ENCODE data around the gene CBR4. TPM values are rescaled to one million over a fixed set of nuclear protein-coding genes. Genes with fewer than 3 reads are reported as not detected.
A peak's percentile ranks its signal among the peaks of the same experiment; 100 is the strongest.

CBR4 gene
- total RNA-seq, 1 experiment from 2014 or later, result 24.0 TPM

- Mint-ChIP-seq H3K9me3 (ENCODE audit: unreplicated experiment) (no peaks in the 10 kb centered on the region), H3K4me3 (ENCODE audit: unreplicated experiment) (no peak overlapping the region), H3K27ac (ENCODE audit: low read depth, unreplicated experiment) (peak overlapping the region; percentile 19), H3K4me1 (ENCODE audit: insufficient read depth, unreplicated experiment) (peaks cover 5% of the 10 kb centered on the region), H3K36me3 (ENCODE audit: insufficient read depth, unreplicated experiment) (no peaks in the 10 kb centered on the region), H3K27me3 (ENCODE audit: insufficient read depth, unreplicated experiment) (no peaks in the 10 kb centered on the region)
- intact Hi-C loops (cut with micrococcal nuclease), result no loop called here
- POLR2A ChIA-PET, result no interaction called here
- no peak for DNase-seq (ENCODE audit: unreplicated experiment)
- no TSS peak for BruUV-seq (replicated peaks)
- CTCF ChIA-PET, result interaction anchor here (0.6 to 1.7 kb wide), 5 partner anchors 8 to 347 kb away, joined by 3 to 8 read pairs (median 3); no protein-coding TSS in a partner anchor
- no peak for TF ChIP-seq CTCF (IDR thresholded peaks at IDR 0.05; ENCODE audit: unreplicated experiment)
Measured at GRCh38 chr4:169032883-169033645, 23.0 kb upstream of the CBR4 start.

- no peaks in the 10 kb centered on the region for H3K9me3 Mint-ChIP-seq (ENCODE audit: unreplicated experiment)
- no peak overlapping the region for H3K4me3 Mint-ChIP-seq (ENCODE audit: unreplicated experiment)
- DNase-seq (ENCODE audit: unreplicated experiment), result no peak
- CTCF ChIA-PET, result interaction anchor here (1.7 kb wide), 1 partner anchor 7 kb away, joined by 8 read pairs; no protein-coding TSS in a partner anchor
- no peak overlapping the region for H3K27ac Mint-ChIP-seq (ENCODE audit: low read depth, unreplicated experiment)
- TF ChIP-seq CTCF (IDR thresholded peaks at IDR 0.05; ENCODE audit: unreplicated experiment), result no peak
- H3K36me3 Mint-ChIP-seq (ENCODE audit: insufficient read depth, unreplicated experiment), result no peaks in the 10 kb centered on the region
- H3K4me1 Mint-ChIP-seq (ENCODE audit: insufficient read depth, unreplicated experiment), result peaks cover 5% of the 10 kb centered on the region
- POLR2A ChIA-PET, result no interaction called here
- H3K27me3 Mint-ChIP-seq (ENCODE audit: insufficient read depth, unreplicated experiment), result no peaks in the 10 kb centered on the region
- no TSS peak for BruUV-seq (replicated peaks)
- intact Hi-C loops (cut with micrococcal nuclease), result no loop called here
Measured at GRCh38 chr4:169032194-169032593, 22.1 kb upstream of the CBR4 start.

- H3K36me3 Mint-ChIP-seq (ENCODE audit: insufficient read depth, unreplicated experiment), result no peaks in the 10 kb centered on the region
- ChIA-PET CTCF (no interaction called here), POLR2A (no interaction called here)
- H3K4me3 Mint-ChIP-seq (ENCODE audit: unreplicated experiment), result no peak overlapping the region
- TF ChIP-seq CTCF (IDR thresholded peaks at IDR 0.05; ENCODE audit: unreplicated experiment), result no peak
- H3K4me1 Mint-ChIP-seq (ENCODE audit: insufficient read depth, unreplicated experiment), result peaks cover 5% of the 10 kb centered on the region
- no peaks in the 10 kb centered on the region for H3K9me3 Mint-ChIP-seq (ENCODE audit: unreplicated experiment)
- intact Hi-C loops (cut with micrococcal nuclease), result no loop called here
- BruUV-seq (replicated peaks), result no TSS peak
- DNase-seq (ENCODE audit: unreplicated experiment), result no peak
- H3K27ac Mint-ChIP-seq (ENCODE audit: low read depth, unreplicated experiment), result no peak overlapping the region
- H3K27me3 Mint-ChIP-seq (ENCODE audit: insufficient read depth, unreplicated experiment), result no peaks in the 10 kb centered on the region
Measured at GRCh38 chr4:169031392-169031791, 21.3 kb upstream of the CBR4 start.

GRCh38 chr4:169030562-169030982 lies 20.5 kb upstream of the CBR4 start:
- intact Hi-C loops (cut with micrococcal nuclease), result no loop called here
- H3K4me3 Mint-ChIP-seq (ENCODE audit: unreplicated experiment), result no peak overlapping the region
- ChIA-PET CTCF (no interaction called here), POLR2A (no interaction called here)
- BruUV-seq (replicated peaks), result no TSS peak
- H3K27me3 Mint-ChIP-seq (ENCODE audit: insufficient read depth, unreplicated experiment), result no peaks in the 10 kb centered on the region
- no peak for TF ChIP-seq CTCF (IDR thresholded peaks at IDR 0.05; ENCODE audit: unreplicated experiment)
- no peak for DNase-seq (ENCODE audit: unreplicated experiment)
- H3K9me3 Mint-ChIP-seq (ENCODE audit: unreplicated experiment), result no peaks in the 10 kb centered on the region
- H3K27ac Mint-ChIP-seq (ENCODE audit: low read depth, unreplicated experiment), result no peak overlapping the region
- H3K36me3 Mint-ChIP-seq (ENCODE audit: insufficient read depth, unreplicated experiment), result no peaks in the 10 kb centered on the region
- H3K4me1 Mint-ChIP-seq (ENCODE audit: insufficient read depth, unreplicated experiment), result peaks cover 5% of the 10 kb centered on the region

All from MCF 10A (cell line).